CD4-positive, alpha-beta T cell treated with Interleukin-15 for 4 hours (primary cell): Measurements from ENCODE around the gene CARMIL1.
"Not testable (repeated sequence)": the region's sequence is repeated elsewhere in the genome, so short reads cannot be mapped to it uniquely, and the experiment has no call there.

Experiments used
- DNase-seq: peaks from one replicate; pipeline ENCODE4 v3.0.0-alpha.2; 2020; ENCODE audit warnings: low spot score

Gene CARMIL1

GRCh38 chr6:25370178-25371036 is 91.2 kb downstream of the CARMIL1 start:
- no peak for DNase-seq

- DNase-seq = no peak
Observed at GRCh38 chr6:25371037-25371347, 91.8 kb downstream of the CARMIL1 start.

- DNase-seq = no peak
Observed at GRCh38 chr6:25375125-25375524, 96.0 kb downstream of the CARMIL1 start.

GRCh38 chr6:25377664-25378063 is 98.5 kb downstream of the CARMIL1 start:
- DNase-seq = no peak

- DNase-seq = no peak
Observed at GRCh38 chr6:25381077-25381476, 101.9 kb downstream of the CARMIL1 start.

- DNase-seq = not testable (repeated sequence)
Observed at GRCh38 chr6:25382476-25382875, 103.3 kb downstream of the CARMIL1 start.

GRCh38 chr6:25384234-25384633 is 105.1 kb downstream of the CARMIL1 start:
- DNase-seq = no peak

GRCh38 chr6:25384967-25385366 is 105.8 kb downstream of the CARMIL1 start:
- DNase-seq = no peak

- no peak for DNase-seq
Observed at GRCh38 chr6:25387483-25387882, 108.3 kb downstream of the CARMIL1 start.

GRCh38 chr6:25387911-25388310 is 108.7 kb downstream of the CARMIL1 start:
- DNase-seq = no peak

- no peak for DNase-seq
Observed at GRCh38 chr6:25388776-25389175, 109.6 kb downstream of the CARMIL1 start.

- no peak for DNase-seq
Observed at GRCh38 chr6:25389471-25389870, 110.3 kb downstream of the CARMIL1 start.

- no peak for DNase-seq
Observed at GRCh38 chr6:25392372-25392771, 113.2 kb downstream of the CARMIL1 start.

- DNase-seq = no peak
Observed at GRCh38 chr6:25395731-25396130, 116.6 kb downstream of the CARMIL1 start.

- DNase-seq = no peak
Observed at GRCh38 chr6:25397406-25397805, 118.2 kb downstream of the CARMIL1 start.

GRCh38 chr6:25399885-25400284 is 120.7 kb downstream of the CARMIL1 start:
- no peak for DNase-seq

- no peak for DNase-seq
Observed at GRCh38 chr6:25401711-25402110, 122.5 kb downstream of the CARMIL1 start.

- no peak for DNase-seq
Observed at GRCh38 chr6:25402125-25402524, 123.0 kb downstream of the CARMIL1 start.

GRCh38 chr6:25403150-25403549 is 124.0 kb downstream of the CARMIL1 start:
- DNase-seq = no peak

GRCh38 chr6:25404091-25404490 is 124.9 kb downstream of the CARMIL1 start:
- no peak for DNase-seq

GRCh38 chr6:25404693-25405169 is 125.6 kb downstream of the CARMIL1 start:
- DNase-seq = peak; percentile 26

GRCh38 chr6:25405442-25405841 is 126.3 kb downstream of the CARMIL1 start:
- DNase-seq = no peak

- no peak for DNase-seq
Observed at GRCh38 chr6:25407431-25407830, 128.3 kb downstream of the CARMIL1 start.

GRCh38 chr6:25410102-25410501 is 130.9 kb downstream of the CARMIL1 start:
- peak; percentile 7 for DNase-seq
